Anterior cingulate cortex (tissue), 58 donors: Measurements from ENCODE around the gene MCFD2.

Source experiments
- DNase-seq, 58 donors: peaks; one replicate each; lab custom pipeline; 2025; lab: John Stamatoyannopoulos, UW

The MCFD2 gene

DNA sequence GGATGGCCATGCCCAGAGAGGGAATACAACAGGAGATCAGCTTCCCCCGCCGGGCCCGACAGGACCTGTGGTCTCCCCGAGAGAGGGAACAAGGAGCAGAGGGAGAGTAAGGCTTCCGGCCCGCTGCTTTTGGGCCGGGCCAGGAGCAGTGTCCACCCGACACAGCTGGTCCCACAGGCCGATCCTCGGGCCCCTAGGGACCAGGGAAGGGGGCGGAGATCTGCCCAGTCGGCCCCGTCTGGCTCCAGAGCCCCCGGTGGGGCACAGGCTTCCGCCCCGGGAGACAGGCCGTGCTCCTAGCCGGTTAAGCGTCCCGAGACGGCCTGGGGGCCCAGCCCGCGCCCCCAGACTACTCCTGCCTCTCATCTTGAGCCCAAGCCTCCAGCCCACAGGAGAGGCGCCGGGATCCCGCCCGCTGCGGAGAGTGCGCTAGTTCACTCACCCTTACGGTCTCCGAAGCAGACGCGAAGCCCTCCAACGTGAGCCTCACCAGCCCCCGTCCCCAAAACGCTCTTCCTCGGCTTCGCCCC lies at the start of gene MCFD2:
TSS of gene MCFD2 (minus strand) at position 526 of the 530 bp plus-strand sequence. CDS start 6,635 bp downstream, outside the sequence.
- DNase-seq: peak in 19 of 58 donors; percentile 9 to 82 (median 55)

GRCh38 chr2:46964835-46965560 lies 49.4 kb upstream of the MCFD2 start:
- no peak for DNase-seq

DNA sequence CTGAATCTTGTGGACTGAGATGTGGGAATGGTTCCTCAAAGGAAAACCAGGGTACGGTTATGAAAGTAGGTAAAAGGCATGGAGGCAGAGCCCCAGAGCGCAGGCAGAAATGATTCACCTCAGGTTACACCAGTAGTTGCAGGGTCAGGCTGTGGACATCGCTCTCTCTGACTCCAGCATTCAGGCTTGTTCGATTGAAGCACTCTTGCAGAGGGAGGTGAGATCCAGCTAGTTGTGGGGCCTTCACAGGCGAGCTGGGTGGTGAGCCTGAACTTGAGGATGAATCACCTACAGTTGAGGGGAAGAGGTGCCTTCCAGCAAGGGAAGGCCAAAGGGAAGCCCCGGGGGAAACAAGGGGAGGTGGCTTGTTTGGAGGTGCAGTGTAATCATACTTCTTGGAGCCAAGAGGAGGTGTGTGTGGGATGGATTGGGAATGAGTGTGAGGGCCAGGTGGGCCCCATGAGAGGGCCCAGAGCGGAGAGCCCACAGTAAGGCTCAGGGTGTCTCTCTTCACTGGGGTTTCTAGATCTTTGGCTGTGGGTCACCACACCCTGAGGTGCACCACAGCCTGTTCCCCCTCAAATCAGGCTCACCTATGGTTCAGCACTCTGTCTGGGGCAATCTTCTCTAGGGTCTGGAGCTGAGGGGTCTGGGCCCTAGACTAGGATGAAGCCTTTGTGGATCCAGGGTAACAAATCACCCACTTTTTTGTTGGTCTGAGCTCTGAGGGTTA lies 48.5 kb upstream of the MCFD2 start:
- DNase-seq: no peak

DNA sequence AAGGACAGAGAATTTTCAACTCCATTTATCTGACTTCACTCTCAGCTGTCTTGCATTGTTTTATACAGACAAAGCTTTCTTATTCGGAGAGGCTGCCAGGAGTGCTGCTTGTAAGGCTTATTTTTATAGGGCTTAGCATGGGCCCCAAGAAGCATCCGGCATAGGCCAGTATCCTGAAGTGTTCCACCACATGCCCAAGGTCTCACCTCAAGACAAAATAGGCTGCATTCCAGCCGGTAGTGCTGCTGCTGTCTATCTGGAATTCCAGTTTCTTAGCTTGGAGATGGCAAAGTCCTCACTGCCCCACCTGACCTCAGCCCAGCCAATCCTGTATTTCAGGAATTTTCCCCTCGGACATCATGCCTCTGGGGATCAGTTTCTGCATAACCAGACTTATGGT lies 47.6 kb upstream of the MCFD2 start:
- DNase-seq: no peak

DNA sequence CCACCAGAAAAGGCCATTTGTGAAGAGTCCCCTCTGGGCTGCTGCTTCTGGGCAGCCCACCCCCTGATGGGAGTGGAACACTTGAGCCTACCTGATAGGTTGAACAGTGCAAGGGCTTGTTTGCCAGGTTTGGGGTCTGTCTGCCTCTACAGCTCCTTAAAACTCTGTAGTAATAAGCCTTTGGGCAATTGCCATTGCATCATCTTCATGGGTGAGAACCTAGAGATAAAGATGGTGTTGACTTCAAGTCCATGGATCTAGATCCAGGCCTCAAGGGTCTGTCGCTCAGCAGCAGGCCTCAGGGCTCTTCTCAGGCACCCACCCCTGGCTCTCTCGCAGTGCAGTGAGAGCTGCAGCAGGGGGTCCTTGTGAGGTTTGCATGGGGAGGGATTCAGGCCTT lies 47.1 kb upstream of the MCFD2 start:
- DNase-seq: no peak

DNA sequence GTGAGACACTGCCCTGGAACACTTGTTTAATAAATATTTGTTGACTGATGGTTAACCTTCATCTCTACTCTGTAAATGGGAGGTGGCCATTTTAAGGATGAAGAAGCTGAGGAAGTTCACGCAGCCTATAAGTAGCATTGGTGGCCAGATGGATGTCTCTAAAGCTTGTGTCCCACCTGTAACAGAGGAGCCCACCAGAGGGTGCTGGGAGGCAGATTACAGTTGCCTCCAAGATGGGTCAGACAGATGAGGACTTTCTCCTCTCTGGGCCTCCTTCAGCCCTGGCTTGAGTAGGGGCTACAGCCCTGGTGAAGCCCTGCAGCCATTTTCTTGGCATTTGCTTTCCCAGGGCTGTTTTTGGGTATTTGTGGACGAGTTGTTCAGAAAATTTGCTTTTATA lies 45.0 kb upstream of the MCFD2 start:
- DNase-seq: no peak

GRCh38 chr2:46958431-46959017 lies 42.9 kb upstream of the MCFD2 start:
- no peak for DNase-seq

- DNase-seq: no peak
These were observed 41.5 kb upstream of the MCFD2 start for GRCh38 chr2:46956981-46957531.

- no peak for DNase-seq
These were observed 40.2 kb upstream of the MCFD2 start for GRCh38 chr2:46955764-46956163.

- peak in 5 of 58 donors; percentile 10 to 61 (median 23) for DNase-seq
These were observed 39.5 kb upstream of the MCFD2 start for GRCh38 chr2:46954951-46955571.

DNA sequence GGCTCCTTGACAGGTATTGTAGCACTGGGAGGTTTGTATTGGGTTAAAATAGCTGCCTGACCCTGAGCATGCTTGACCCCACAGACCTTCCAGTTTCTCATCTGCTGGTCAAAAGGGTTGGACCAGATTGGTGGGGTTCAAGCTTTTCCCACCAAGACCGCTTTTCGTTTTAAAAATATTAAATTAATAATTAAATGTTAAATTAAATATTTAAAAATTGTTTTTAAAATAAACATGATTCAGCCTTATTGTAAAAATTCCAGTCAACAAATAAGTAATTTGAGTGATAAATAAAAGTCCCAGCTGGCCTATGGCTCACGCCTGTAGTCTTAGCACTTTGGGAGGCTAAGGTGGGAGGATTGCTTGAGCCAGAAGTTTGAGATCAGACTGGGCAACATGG lies 36.6 kb upstream of the MCFD2 start:
- DNase-seq: no peak

- no peak for DNase-seq
These were observed 35.9 kb upstream of the MCFD2 start for GRCh38 chr2:46951290-46952064.

DNA sequence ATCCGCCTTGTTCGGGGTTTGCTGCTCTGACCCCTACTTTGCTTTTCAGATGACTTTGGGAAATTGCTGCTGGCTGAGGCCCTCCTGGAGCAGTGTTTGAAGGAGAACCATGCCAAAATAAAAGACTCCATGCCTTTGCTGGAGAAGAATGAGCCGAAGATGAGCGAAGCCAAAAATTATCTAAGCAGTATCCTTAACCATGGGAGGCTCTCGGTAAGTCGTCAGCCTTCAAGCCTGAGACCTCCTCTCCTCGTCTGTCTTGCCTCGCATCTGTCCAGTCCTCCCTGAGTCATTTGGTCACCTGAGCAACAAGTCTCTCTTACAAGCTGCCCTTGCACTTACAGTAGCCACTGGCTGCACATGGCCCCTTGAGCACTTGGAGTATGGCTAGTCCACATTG lies 34.7 kb upstream of the MCFD2 start:
- no peak for DNase-seq

- no peak for DNase-seq
These were observed 32.2 kb upstream of the MCFD2 start for GRCh38 chr2:46947841-46948240.

DNA sequence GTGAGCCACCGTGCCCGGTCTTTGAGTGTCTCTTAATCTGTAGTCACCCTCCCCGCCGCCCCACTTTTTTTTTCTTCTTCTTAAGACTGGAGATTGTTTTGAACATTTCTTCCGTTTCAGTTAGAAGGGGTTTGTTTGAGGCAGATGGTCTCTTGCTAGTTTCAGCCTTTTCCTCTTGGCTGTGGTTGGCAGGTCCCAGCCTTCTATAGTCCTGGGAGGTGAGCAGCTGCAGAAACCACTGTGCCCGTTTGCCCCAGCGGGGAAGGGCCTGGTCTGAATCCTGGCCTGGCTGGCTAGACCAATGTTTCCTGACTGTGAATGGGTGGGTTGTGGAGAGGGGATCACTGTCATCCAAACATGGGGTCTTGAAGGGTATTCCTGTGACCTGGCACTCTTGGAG lies 30.1 kb upstream of the MCFD2 start:
- no peak for DNase-seq

- DNase-seq: no peak
These were observed 28.5 kb upstream of the MCFD2 start for GRCh38 chr2:46943881-46944798.

GRCh38 chr2:46942891-46943626 lies 27.5 kb upstream of the MCFD2 start:
- DNase-seq: no peak

- DNase-seq: peak in 3 of 58 donors; percentile 17 to 30 (median 30)
These were observed 26.5 kb upstream of the MCFD2 start for GRCh38 chr2:46942143-46942526.
